ENCODE results near the gene BIN1. TPM values are rescaled to one million over a fixed set of nuclear protein-coding genes. Genes with fewer than 3 reads are reported as not detected.

Gene BIN1
- total RNA-seq, 2 donors from 2014 or later, result 7.6 to 15.3 TPM

- Histone ChIP-seq H3K9me3 (no peaks in the 10 kb centered on the region), H3K4me3 (no peak overlapping the region), H3K27ac (no peak overlapping the region), H3K4me1 (peaks cover 0 to 30% of the 10 kb centered on the region in 2 donors), H3K27me3 (no peaks in the 10 kb centered on the region), H3K36me3 (no peaks in the 10 kb centered on the region)
- TF ChIP-seq CTCF (IDR thresholded peaks at IDR 0.05), result no peak
- DNase-seq (ENCODE audit: low spot score), result no peak
Observed at GRCh38 chr2:127091148-127091547, 15.8 kb downstream of the BIN1 start.

- H3K36me3 ChIP-seq, result no peaks in the 10 kb centered on the region
- no peak for DNase-seq (ENCODE audit: low spot score)
- H3K27ac ChIP-seq, result no peak overlapping the region
- no peak overlapping the region for H3K4me3 ChIP-seq
- no peak for TF ChIP-seq CTCF (IDR thresholded peaks at IDR 0.05)
- peaks cover 0 to 36% of the 10 kb centered on the region in 2 donors for H3K4me1 ChIP-seq
- H3K9me3 ChIP-seq, result no peaks in the 10 kb centered on the region
- no peaks in the 10 kb centered on the region for H3K27me3 ChIP-seq
Observed at GRCh38 chr2:127090281-127091120, 16.5 kb downstream of the BIN1 start.

GRCh38 chr2:127089478-127090235 is 17.3 kb downstream of the BIN1 start:
- DNase-seq (ENCODE audit: low spot score), result no peak
- no peak overlapping the region for H3K4me3 ChIP-seq
- TF ChIP-seq CTCF (IDR thresholded peaks at IDR 0.05), result no peak
- H3K27ac ChIP-seq, result no peak overlapping the region
- no peaks in the 10 kb centered on the region for H3K36me3 ChIP-seq
- peaks cover 0 to 37% of the 10 kb centered on the region in 2 donors for H3K4me1 ChIP-seq
- H3K27me3 ChIP-seq, result no peaks in the 10 kb centered on the region
- no peaks in the 10 kb centered on the region for H3K9me3 ChIP-seq

GRCh38 chr2:127088706-127089105 is 18.2 kb downstream of the BIN1 start:
- no peak for DNase-seq (ENCODE audit: low spot score)
- peaks cover 0 to 37% of the 10 kb centered on the region in 2 donors for H3K4me1 ChIP-seq

More at GRCh38 chr2:127088706-127089105, 18.2 kb downstream of the BIN1 start:
- Histone ChIP-seq H3K36me3 (no peaks in the 10 kb centered on the region), H3K9me3 (no peaks in the 10 kb centered on the region), H3K4me3 (no peak overlapping the region), H3K27me3 (no peaks in the 10 kb centered on the region), H3K27ac (no peak overlapping the region)
- TF ChIP-seq CTCF (IDR thresholded peaks at IDR 0.05), result no peak
